OCI-LY1 (cell line): ENCODE results near the gene CDC123.

Experiments used
- H2AFZ ChIP-seq: fragments of 200-600 bp; sonication (generic), shearing (Covaris generic); 2 replicates; pipeline ENCODE4 v1.6.0; 2014; ENCODE audit warnings: antibody characterized with exemption, mild to moderate bottlenecking, low read length
- H3F3A ChIP-seq: fragments of 200-600 bp; sonication (generic), shearing (Covaris generic); 2 replicates; pipeline ENCODE4 v1.6.0; 2014; ENCODE audit warnings: mild to moderate bottlenecking, antibody characterized with exemption, low read length, moderate library complexity; ENCODE audit not compliant: insufficient read depth
- H3K27ac ChIP-seq: fragments of 200-600 bp; sonication (generic); 2 replicates; pipeline ENCODE4 v1.5.1; 2014; ENCODE audit warnings: low read length, mixed run types, mild to moderate bottlenecking, low read depth; ENCODE audit not compliant: poor library complexity, severe bottlenecking
- H3K27me3 ChIP-seq: fragments of 200-600 bp; sonication (generic); 2 replicates; pipeline ENCODE4 v1.6.0; 2014; ENCODE audit warnings: antibody characterized with exemption, mild to moderate bottlenecking, low read length, moderate library complexity; ENCODE audit not compliant: insufficient read depth
- H3K36me3 ChIP-seq: fragments of 200-600 bp; sonication (generic); 2 replicates; pipeline ENCODE4 v1.6.1; 2014; ENCODE audit warnings: mild to moderate bottlenecking, antibody characterized with exemption, low read length, moderate library complexity, mixed read lengths; ENCODE audit not compliant: insufficient read depth
- H3K4me1 ChIP-seq: fragments of 200-600 bp; sonication (generic); 2 replicates; pipeline ENCODE4 v1.5.1; 2014; ENCODE audit warnings: mild to moderate bottlenecking, low read length, moderate library complexity; ENCODE audit not compliant: insufficient read depth, severe bottlenecking
- H3K4me2 ChIP-seq: fragments of 200-600 bp; sonication (generic), shearing (Covaris generic); 2 replicates; pipeline ENCODE4 v1.6.1; 2014; ENCODE audit warnings: low read length
- H3K4me3 ChIP-seq: fragments of 200-600 bp; sonication (generic); 2 replicates; pipeline ENCODE4 v1.5.1; 2014; ENCODE audit warnings: low read length, low read depth, mild to moderate bottlenecking, mixed read lengths; ENCODE audit not compliant: poor library complexity, severe bottlenecking
- H3K79me2 ChIP-seq: fragments of 200-600 bp; shearing (Covaris generic); 2 replicates; pipeline ENCODE4 v1.6.1; 2016; ENCODE audit warnings: mixed run types, low read length, mixed read lengths; ENCODE audit not compliant: insufficient read depth
- H3K9ac ChIP-seq: fragments of 200-600 bp; sonication (generic), shearing (Covaris generic); 2 replicates; pipeline ENCODE4 v1.6.1; 2014; ENCODE audit warnings: mild to moderate bottlenecking, low read length, mixed read lengths
- H3K9me2 ChIP-seq: fragments of 200-600 bp; sonication (generic), shearing (Covaris generic); 2 replicates; pipeline ENCODE4 v1.6.1; 2014; ENCODE audit warnings: low read depth, mild to moderate bottlenecking, low read length, mixed read lengths
- H3K9me3 ChIP-seq: fragments of 200-600 bp; shearing (Covaris generic); 2 replicates; pipeline ENCODE4 v1.6.1; 2014; ENCODE audit warnings: low read length, mixed read lengths
- H4K20me1 ChIP-seq: fragments of 200-600 bp; sonication (generic), shearing (Covaris generic); 2 replicates; pipeline ENCODE4 v1.6.0; 2016; ENCODE audit warnings: mild to moderate bottlenecking, low read length; ENCODE audit not compliant: insufficient read depth
- CTCF ChIP-seq: fragments of 200-600 bp; sonication (generic), shearing (Covaris generic); IDR thresholded peaks from 2 replicates; pipeline ENCODE4 v1.5.1; 2017; ENCODE audit warnings: mild to moderate bottlenecking, antibody characterized with exemption, low read length, moderate library complexity, mixed read lengths
- EZH2 ChIP-seq: fragments of 200-600 bp; sonication (generic), shearing (Covaris generic); IDR thresholded peaks from 2 replicates; pipeline ENCODE4 v1.8.0; 2017; ENCODE audit warnings: borderline replicate concordance, mixed run types, mild to moderate bottlenecking, antibody characterized with exemption, low read length, moderate library complexity, mixed read lengths

CDC123 gene

GRCh38 chr10:12214763-12215218, 18.8 kb downstream of the CDC123 start:
- Histone ChIP-seq H2AFZ (no peak overlapping the region), H3K4me2 (no peak overlapping the region), H3K4me3 (no peak overlapping the region), H3K79me2 (no peaks in the 10 kb centered on the region), H3F3A (no peaks in the 10 kb centered on the region; the same call in 1 of the 2 replicates), H3K9me3 (no peaks in the 10 kb centered on the region), H3K9ac (no peak overlapping the region), H3K4me1 (peaks cover 17% of the 10 kb centered on the region), H3K27me3 (no peaks in the 10 kb centered on the region), H4K20me1 (no peaks in the 10 kb centered on the region), H3K9me2 (no peaks in the 10 kb centered on the region), H3K27ac (no peak overlapping the region), H3K36me3 (peaks cover 90% of the 10 kb centered on the region)
- TF ChIP-seq EZH2 (no peak), CTCF (peak; percentile 78)

GRCh38 chr10:12218991-12219390, 23.0 kb downstream of the CDC123 start:
- peaks cover 86% of the 10 kb centered on the region for H3K36me3 ChIP-seq

GRCh38 chr10:12221323-12222298, 25.6 kb downstream of the CDC123 start:
- H3K27ac ChIP-seq = no peak overlapping the region
- no peaks in the 10 kb centered on the region for H3K27me3 ChIP-seq
- no peaks in the 10 kb centered on the region for H3F3A ChIP-seq
- no peaks in the 10 kb centered on the region for H3K4me1 ChIP-seq
- no peak overlapping the region for H3K4me2 ChIP-seq
- H3K9me2 ChIP-seq = no peaks in the 10 kb centered on the region
- no peaks in the 10 kb centered on the region for H3K9me3 ChIP-seq
- H3K4me3 ChIP-seq = no peak overlapping the region
- no peak overlapping the region for H2AFZ ChIP-seq
- H3K9ac ChIP-seq = no peak overlapping the region
- TF ChIP-seq EZH2 = no peak
- H3K79me2 ChIP-seq = no peaks in the 10 kb centered on the region
- peaks cover 79% of the 10 kb centered on the region for H3K36me3 ChIP-seq
- no peaks in the 10 kb centered on the region for H4K20me1 ChIP-seq

More at GRCh38 chr10:12218991-12219390, 23.0 kb downstream of the CDC123 start:
- no peaks in the 10 kb centered on the region for H3K79me2 ChIP-seq
- H3K9ac ChIP-seq = no peak overlapping the region
- no peak overlapping the region for H3K27ac ChIP-seq
- H3K4me1 ChIP-seq = no peaks in the 10 kb centered on the region
- no peak overlapping the region for H2AFZ ChIP-seq
- H3K27me3 ChIP-seq = no peaks in the 10 kb centered on the region
- no peaks in the 10 kb centered on the region for H3K9me3 ChIP-seq
- H3K4me3 ChIP-seq = no peak overlapping the region
- no peaks in the 10 kb centered on the region for H3K9me2 ChIP-seq
- TF ChIP-seq CTCF (no peak), EZH2 (no peak)
- no peak overlapping the region for H3K4me2 ChIP-seq
- H3F3A ChIP-seq = no peaks in the 10 kb centered on the region; the same call in 1 of the 2 replicates
- no peaks in the 10 kb centered on the region for H4K20me1 ChIP-seq
